Measurements from ENCODE around the gene CERS2. TPM values are rescaled to one million over a fixed set of nuclear protein-coding genes. Genes with fewer than 3 reads are reported as not detected.

Gene CERS2
- total and polyA plus RNA-seq, 2 of the 8 experiments (the other 6 are each of a cell fraction or from before 2014, with no cell fraction given), result 216 to 237 TPM

- TF ChIP-seq CHD7 (IDR thresholded peaks at IDR 0.05; ENCODE audit: insufficient replicate concordance, low read length), result no peak
- peak; percentile 63; the same call in 1 of the 2 replicates for TF ChIP-seq PHF8 (conservative IDR thresholded peaks at IDR 0.05; ENCODE audit: low read depth, low read length)
- no peak for TF ChIP-seq JUN (IDR thresholded peaks at IDR 0.05; ENCODE audit: low read depth, low read length)
- peak; percentile 42; the same call in 1 of the 2 replicates for TF ChIP-seq CREB1 (IDR thresholded peaks at IDR 0.05)
- TF ChIP-seq YY1 (IDR thresholded peaks at IDR 0.05; ENCODE audit: low read depth, low read length), result 0 out of 2 replicates have a peak, but pooled peaks have one; percentile 13
- TF ChIP-seq KDM5A (IDR thresholded peaks at IDR 0.05; ENCODE audit: low read length), result 0 out of 2 replicates have a peak, but pooled peaks have one; percentile 20
- TF ChIP-seq EP300 (IDR thresholded peaks at IDR 0.05; ENCODE audit: borderline replicate concordance in 1 of 2, low read depth in 2 of 2, low read length in 2 of 2), result peak in 1 of 2 experiments; percentile 69; a peak in 1 of 3 replicates
- no peak for TF ChIP-seq CHD2 (IDR thresholded peaks at IDR 0.05; ENCODE audit: low read length)
- TF ChIP-seq USF2 (IDR thresholded peaks at IDR 0.05; ENCODE audit: low read length), result peak; percentile 70
Observed at GRCh38 chr1:150926097-150926741, 48.4 kb downstream of the CERS2 start, which contains the start of gene SETDB1 (continued).

Data from H1 (cell line).